GM21515 (cell line): ENCODE data around the gene RTEL1.

Source experiments
- ATAC-seq: cut with Tn5 transposase; IDR thresholded peaks from one replicate; pipeline ENCODE4 v1.9.1; 2021; ENCODE audit not compliant: unreplicated experiment

The RTEL1 gene

DNA sequence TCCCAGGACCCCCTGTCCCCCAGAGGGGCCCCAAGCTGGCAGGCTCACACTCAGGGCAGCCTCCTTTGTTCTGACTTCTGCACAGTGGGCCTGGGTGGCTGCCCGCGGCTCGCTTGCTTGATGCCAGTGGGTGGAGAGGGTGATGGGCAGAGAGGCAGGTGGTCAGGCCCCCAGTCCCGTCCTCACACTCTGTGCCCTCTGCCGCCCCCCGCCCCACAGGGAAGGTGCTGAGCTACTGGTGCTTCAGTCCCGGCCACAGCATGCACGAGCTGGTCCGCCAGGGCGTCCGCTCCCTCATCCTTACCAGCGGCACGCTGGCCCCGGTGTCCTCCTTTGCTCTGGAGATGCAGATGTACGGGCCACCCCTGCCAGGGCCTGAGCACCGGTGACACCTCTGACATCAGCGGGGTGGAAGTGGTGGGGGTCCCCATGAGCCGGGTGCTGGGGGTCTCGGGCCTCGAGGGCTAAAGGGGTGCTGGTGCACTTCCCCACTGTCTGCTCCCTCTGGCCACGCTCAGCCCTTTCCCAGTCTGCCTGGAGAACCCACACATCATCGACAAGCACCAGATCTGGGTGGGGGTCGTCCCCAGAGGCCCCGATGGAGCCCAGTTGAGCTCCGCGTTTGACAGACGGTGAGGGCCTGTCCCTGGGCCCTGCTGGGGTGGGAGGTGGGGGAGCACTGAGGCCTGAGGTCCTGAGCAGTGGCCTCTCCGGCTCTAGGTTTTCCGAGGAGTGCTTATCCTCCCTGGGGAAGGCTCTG lies 29.5 kb downstream of the RTEL1 start:
- ATAC-seq: no peak

DNA sequence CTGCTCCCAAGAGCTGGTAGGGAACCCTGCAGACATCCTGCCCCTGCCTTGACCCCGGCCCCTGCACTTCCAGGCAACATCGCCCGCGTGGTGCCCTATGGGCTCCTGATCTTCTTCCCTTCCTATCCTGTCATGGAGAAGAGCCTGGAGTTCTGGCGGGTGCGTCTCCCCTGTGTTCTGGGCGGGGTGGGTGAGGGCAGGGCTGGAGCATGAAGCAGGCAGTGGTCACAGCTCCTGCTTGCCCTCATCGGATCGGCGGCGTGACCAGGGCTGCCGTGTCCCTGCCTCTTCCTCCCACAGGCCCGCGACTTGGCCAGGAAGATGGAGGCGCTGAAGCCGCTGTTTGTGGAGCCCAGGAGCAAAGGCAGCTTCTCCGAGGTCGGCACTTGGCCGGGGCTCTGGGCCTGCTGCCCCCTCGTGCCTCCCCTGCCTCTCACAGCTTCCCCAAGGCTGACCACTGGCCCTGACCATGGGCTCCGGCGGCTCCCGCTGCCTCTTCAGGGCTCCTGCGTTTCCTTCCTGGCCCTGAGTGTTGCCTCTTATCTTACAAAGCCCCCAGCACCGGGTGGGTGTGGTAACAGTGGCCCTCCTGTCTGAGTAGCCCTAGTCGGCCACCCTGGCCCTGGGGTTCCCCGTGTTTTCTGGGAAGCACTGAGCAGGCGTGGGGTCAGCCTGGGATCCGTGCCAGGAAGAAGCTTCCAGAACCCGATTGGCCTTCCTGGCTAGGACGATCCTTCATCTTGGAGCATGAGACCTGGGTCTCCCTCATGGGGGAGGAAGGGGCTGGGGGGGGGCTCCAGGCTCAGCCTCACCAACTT lies 30.3 kb downstream of the RTEL1 start:
- ATAC-seq: no peak

DNA sequence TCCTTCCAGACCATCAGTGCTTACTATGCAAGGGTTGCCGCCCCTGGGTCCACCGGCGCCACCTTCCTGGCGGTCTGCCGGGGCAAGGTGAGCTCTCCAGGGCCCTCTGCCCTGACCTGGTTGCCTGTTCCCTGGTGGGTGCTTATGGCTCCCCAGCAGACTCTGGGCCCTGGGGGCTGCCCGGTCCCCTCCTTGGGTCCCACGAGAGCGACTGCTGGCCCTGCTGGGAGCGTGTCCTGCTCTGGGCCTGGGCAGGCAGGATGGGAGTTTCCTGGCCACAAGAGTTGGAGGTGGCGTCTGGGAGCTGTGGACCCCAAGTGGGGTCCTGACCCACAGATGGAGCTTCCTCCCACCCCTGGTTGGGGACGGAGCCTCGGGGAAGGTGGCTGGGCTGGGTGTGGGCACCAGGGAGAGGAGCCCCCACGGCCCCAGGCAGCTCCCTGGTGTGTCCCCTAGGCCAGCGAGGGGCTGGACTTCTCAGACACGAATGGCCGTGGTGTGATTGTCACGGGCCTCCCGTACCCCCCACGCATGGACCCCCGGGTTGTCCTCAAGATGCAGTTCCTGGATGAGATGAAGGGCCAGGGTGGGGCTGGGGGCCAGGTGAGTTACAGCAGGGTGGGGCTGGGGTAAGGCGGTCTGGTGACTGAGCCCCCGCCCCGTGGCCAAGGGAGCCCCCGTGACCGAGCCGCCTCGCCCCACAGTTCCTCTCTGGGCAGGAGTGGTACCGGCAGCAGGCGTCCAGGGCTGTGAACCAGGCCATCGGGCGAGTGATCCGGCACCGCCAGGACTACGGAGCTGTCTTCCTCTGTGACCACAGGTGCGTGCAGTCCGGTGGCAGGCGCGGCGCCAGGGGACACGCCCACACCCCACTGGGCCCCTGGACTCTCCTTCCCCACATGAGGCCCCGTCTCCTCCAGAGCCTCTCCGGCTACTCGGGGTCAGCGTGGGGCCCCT lies 31.2 kb downstream of the RTEL1 start:
- ATAC-seq: no peak

DNA sequence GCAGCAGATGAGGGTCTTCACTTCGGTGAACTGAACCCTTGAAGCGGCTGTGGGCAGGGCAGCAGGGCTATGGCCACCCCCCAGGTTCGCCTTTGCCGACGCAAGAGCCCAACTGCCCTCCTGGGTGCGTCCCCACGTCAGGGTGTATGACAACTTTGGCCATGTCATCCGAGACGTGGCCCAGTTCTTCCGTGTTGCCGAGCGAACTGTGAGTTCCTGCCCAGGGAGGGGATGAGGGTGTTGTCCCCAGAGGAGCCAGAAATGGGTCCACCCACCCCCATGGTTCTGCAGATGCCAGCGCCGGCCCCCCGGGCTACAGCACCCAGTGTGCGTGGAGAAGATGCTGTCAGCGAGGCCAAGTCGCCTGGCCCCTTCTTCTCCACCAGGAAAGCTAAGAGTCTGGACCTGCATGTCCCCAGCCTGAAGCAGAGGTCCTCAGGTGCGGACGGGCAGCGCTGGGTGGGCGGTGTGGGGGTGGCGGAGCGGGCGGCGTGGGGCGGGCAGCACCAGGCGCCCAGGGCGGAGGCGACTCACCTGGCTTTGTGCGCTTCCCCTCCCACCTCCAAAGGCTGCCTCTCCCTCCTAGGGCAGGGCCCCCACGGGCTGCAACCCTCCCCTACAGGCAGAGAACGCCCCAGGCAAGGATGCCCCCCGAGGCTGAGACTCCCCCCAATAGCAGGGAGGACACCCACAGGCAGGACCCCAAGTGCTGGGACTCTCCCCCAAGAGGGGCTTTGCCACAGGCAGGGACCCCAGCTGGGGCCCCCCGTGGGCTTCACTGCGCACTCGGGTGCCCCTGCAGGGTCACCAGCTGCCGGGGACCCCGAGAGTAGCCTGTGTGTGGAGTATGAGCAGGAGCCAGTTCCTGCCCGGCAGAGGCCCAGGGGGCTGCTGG lies 32.1 kb downstream of the RTEL1 start:
- ATAC-seq: no peak

DNA sequence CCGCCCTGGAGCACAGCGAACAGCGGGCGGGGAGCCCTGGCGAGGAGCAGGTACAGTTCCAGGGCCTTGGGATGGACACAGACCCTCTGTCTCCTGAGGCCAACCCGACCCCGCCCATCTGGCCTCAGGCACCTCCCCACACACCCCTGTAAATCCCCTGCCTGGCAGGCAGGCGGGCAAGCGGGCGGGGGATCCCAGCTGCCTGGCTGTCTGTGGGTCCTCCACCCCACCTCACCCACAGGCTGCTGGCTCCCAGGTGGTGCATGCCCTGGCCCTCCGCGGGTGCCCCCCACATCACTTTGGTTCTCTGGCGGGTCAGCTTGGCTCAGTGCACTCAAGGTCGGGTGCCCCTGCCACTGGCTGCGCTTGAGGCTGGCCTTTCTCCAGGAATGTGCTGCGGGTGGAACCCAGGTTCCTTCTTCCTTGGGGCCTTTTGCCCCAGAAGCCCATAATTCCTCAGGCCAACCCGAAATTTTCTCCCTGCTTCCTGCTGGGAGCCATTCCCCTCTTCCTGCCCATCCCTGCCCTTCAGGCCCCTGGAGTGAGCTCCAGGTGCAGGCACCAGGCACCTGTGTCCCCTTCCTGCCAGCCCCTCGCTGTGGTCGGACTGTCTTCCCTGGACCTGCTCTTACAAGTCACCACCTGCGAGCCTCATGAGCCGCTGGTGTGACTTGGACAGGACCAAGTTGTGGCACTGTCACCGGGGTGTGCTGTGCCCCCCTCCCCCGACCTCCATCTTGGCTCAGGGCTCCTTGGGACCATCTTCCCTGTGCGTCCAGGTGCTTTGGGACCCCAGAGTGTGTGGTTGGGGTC lies 33.0 kb downstream of the RTEL1 start:
- ATAC-seq: no peak

DNA sequence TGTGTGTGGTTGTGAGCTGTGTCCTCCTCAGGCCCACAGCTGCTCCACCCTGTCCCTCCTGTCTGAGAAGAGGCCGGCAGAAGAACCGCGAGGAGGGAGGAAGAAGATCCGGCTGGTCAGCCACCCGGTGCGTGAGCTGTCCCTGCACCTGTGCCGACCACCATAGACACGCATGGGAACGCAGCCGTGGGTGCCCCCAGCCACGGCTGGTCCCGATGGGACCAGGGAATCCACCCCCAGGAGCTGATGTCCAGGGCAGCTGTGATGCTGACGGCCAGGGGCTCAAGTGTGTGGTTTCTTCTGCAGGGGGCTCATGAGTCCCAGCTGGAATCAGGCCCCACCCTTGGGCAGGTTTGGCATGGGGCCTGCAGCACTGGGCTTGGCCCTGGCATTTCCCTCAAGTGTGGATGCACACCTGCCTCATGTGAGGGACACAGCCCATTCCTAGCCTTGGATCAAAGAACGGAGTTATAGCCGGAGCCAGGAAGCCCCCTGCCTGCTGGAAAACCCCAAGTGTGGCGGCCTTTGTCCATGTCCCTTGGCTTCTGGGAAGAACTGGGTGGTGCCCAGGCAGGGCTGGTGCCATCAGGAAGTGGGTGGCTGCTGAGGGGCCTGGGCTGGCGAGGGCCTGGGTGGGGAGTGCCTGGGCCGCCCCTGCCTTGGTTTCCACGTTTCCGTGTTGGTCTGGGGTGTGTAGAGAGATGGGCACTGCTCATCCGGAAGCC lies 33.8 kb downstream of the RTEL1 start:
- no peak for ATAC-seq

DNA sequence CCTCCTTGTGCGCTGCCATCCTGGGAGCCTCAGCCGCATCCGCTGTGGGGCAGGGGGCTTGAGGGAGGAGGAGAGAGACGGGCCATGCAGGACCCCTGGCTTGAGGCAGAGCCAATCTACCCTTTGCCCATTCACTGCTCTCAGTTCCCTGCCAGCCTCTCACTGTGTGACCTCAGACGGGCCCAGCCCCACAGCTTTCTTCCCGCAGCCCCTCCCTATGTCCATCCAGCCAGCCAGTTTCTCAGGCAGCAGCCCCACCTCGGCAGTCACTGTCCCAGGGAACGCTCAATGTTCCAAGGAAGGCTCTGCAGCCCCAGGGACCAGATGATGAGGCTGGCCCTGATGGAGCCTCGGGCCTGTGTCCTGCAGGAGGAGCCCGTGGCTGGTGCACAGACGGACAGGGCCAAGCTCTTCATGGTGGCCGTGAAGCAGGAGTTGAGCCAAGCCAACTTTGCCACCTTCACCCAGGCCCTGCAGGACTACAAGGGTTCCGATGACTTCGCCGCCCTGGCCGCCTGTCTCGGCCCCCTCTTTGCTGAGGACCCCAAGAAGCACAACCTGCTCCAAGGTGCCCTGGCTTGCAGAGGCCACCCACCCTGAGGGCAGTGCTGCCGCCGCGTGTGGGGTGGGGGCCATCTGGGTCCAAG lies 34.4 kb downstream of the RTEL1 start:
- no peak for ATAC-seq

DNA sequence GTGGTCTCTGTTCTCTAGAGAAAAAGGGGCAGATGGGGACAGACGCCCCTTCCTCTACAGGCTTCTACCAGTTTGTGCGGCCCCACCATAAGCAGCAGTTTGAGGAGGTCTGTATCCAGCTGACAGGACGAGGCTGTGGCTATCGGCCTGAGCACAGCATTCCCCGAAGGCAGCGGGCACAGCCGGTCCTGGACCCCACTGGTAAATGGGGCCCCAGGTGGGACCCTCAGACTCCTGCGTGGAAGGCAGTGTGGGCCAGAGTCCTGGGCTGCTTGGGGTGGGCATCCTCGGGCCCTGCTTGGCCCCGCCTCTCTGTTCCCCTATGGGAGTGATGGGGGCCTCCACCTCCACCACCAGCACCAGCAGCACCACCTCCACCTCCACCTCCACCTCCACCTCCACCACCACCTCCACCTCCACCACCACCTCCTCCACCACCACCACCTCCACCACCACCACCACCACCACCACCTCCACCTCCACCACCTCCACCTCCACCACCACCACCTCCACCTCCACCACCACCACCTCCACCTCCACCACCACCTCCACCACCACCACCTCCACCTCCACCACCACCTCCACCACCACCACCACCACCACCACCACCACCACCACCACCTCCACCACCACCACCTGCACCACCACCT lies 35.1 kb downstream of the RTEL1 start:
- ATAC-seq: no peak

DNA sequence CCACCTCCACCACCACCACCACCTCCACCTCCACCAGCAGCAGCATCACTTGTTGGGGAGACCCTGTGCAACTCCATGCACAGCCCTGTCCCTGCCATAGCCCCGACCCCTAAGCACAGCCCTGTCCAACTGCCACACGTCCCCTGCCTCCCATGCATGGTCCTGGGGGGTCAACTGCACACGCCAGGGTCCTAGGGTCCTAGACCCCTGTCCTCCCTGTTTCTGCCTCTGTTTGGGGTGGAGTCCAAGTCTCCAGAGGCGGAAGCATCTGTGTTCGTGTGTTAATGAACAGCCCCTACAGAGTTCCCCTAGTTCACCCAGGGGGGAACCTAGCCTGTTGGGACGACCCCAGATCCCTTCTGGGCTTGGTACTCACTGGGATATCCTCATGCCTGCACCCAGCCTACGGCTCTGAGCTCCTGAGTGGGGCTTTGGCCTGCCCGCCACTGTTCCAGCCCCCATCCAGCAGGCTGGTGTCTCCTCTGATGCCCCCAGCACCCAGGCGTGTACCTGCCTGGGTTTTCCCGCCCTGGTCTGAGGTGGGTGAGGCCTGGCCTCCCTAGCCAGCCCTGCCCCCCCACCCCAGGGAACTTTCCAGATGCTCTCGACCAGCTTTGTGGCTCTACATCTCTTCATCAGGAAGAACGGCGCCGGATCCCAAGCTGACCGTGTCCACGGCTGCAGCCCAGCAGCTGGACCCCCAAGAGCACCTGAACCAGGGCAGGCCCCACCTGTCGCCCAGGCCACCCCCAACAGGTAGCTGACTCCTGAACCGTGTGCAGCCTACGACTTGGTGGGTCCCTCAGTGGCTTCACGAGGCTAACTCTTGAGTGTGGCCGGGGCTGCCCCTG lies 35.8 kb downstream of the RTEL1 start:
- no peak for ATAC-seq

DNA sequence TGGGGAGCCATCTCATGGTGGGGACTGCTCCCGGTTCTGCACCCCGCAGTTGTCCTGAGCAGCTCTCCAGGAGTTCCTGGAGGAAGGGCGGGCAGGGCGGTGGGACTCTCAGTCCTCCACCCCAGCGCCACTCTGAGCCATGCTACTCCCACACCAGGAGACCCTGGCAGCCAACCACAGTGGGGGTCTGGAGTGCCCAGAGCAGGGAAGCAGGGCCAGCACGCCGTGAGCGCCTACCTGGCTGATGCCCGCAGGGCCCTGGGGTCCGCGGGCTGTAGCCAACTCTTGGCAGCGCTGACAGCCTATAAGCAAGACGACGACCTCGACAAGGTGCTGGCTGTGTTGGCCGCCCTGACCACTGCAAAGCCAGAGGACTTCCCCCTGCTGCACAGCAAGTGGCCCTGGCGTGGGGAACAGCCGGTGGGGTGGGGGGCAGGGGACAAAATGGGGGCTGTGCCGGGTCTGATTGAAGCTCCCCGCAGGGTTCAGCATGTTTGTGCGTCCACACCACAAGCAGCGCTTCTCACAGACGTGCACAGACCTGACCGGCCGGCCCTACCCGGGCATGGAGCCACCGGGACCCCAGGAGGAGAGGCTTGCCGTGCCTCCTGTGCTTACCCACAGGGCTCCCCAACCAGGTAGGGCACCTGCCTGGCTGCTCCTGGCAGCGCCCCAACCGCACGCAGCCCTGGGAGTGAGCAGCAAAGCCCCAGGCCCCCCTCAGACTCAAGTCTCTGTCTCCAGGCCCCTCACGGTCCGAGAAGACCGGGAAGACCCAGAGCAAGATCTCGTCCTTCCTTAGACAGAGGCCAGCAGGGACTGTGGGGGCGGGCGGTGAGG lies 36.7 kb downstream of the RTEL1 start:
- no peak for ATAC-seq

DNA sequence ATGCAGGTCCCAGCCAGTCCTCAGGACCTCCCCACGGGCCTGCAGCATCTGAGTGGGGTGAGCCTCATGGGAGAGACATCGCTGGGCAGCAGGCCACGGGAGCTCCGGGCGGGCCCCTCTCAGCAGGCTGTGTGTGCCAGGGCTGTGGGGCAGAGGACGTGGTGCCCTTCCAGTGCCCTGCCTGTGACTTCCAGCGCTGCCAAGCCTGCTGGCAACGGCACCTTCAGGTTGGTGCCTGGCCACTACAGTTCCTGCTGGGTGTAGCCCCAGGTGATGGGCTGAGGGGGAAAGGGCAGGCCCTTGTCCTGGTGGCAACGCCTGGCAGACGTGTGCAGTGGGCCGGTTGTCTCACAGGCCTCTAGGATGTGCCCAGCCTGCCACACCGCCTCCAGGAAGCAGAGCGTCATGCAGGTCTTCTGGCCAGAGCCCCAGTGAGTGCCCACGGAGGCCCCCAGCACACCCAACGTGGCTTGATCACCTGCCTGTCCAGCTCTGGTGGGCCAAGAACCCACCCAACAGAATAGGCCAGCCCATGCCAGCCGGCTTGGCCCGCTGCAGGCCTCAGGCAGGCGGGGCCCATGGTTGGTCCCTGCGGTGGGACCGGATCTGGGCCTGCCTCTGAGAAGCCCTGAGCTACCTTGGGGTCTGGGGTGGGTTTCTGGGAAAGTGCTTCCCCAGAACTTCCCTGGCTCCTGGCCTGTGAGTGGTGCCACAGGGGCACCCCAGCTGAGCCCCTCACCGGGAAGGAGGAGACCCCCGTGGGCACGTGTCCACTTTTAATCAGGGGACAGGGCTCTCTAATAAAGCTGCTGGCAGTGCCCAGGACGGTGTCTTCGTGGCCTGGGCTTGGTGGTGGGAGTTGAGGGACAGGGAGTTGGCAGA lies 37.6 kb downstream of the RTEL1 start:
- no peak for ATAC-seq

DNA sequence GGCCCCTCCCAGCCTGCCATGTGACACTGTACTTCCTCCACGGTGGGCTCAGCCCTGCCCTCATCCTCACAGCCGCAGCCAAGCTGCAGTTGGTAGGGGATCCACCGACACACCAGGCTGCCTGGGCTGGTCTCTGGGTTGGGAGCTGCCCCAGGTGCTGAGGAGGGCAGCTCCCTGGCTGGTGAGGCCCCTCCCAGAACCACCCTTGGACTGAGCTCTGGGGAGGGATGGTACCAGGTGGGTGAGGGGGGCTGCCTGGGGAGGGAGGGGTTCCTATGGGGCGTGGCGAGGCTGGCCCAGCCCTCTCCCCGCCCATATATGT lies 38.2 kb downstream of the RTEL1 start:
- ATAC-seq: no peak

DNA sequence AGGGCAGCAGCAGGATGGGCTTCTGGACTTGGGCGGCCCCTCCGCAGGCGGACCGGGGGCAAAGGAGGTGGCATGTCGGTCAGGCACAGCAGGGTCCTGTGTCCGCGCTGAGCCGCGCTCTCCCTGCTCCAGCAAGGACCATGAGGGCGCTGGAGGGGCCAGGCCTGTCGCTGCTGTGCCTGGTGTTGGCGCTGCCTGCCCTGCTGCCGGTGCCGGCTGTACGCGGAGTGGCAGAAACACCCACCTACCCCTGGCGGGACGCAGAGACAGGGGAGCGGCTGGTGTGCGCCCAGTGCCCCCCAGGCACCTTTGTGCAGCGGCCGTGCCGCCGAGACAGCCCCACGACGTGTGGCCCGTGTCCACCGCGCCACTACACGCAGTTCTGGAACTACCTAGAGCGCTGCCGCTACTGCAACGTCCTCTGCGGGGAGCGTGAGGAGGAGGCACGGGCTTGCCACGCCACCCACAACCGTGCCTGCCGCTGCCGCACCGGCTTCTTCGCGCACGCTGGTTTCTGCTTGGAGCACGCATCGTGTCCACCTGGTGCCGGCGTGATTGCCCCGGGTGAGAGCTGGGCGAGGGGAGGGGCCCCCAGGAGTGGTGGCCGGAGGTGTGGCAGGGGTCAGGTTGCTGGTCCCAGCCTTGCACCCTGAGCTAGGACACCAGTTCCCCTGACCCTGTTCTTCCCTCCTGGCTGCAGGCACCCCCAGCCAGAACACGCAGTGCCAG lies 38.7 kb downstream of the RTEL1 start, which contains the start of gene TNFRSF6B:
TNFRSF6B (plus strand) TSS at position 25 of the 729 bp plus-strand sequence; CDS start at position 141, 116 bp downstream.
- no peak for ATAC-seq

DNA sequence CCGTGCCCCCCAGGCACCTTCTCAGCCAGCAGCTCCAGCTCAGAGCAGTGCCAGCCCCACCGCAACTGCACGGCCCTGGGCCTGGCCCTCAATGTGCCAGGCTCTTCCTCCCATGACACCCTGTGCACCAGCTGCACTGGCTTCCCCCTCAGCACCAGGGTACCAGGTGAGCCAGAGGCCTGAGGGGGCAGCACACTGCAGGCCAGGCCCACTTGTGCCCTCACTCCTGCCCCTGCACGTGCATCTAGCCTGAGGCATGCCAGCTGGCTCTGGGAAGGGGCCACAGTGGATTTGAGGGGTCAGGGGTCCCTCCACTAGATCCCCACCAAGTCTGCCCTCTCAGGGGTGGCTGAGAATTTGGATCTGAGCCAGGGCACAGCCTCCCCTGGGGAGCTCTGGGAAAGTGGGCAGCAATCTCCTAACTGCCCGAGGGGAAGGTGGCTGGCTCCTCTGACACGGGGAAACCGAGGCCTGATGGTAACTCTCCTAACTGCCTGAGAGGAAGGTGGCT lies 39.3 kb downstream of the RTEL1 start:
- no peak for ATAC-seq
